MM.1S (cell line): ENCODE measurements around the gene SPHK2.

Experiments used
- DNase-seq: peaks from one replicate; pipeline ENCODE4 v3.0.0-alpha.2; 2015
- H2AFZ ChIP-seq: fragments of 300-600 bp; sonication (generic); 2 replicates; pipeline ENCODE4 v1.6.0; 2016; ENCODE audit warnings: antibody characterized with exemption, low read length
- H3F3A ChIP-seq: fragments of 300-600 bp; sonication (generic); 2 replicates; pipeline ENCODE4 v1.6.1; 2016; ENCODE audit warnings: mild to moderate bottlenecking, antibody characterized with exemption, low read length, moderate library complexity, mixed read lengths; ENCODE audit not compliant: insufficient read depth
- H3K27ac ChIP-seq: fragments of 300-600 bp; sonication (generic); 2 replicates; pipeline ENCODE4 v1.5.1; 2016; ENCODE audit warnings: mild to moderate bottlenecking, low read length
- H3K27me3 ChIP-seq: fragments of 300-600 bp; sonication (generic); replicated peaks from 2 replicates; pipeline ENCODE4 v1.6.0; 2016; ENCODE audit warnings: low read length; ENCODE audit not compliant: insufficient read depth
- H3K36me3 ChIP-seq: fragments of 300-600 bp; sonication (generic); replicated peaks from 2 replicates; pipeline ENCODE4 v1.6.1; 2016; ENCODE audit warnings: mild to moderate bottlenecking, low read length, mixed read lengths; ENCODE audit not compliant: insufficient read depth
- H3K4me1 ChIP-seq: fragments of 300-600 bp; sonication (generic); 2 replicates; pipeline ENCODE4 v1.6.1; 2016; ENCODE audit warnings: low read length, mixed read lengths
- H3K4me2 ChIP-seq: fragments of 300-600 bp; sonication (generic); 2 replicates; pipeline ENCODE4 v1.6.0; 2016; ENCODE audit warnings: low read depth, low read length
- H3K4me3 ChIP-seq: fragments of 300-600 bp; sonication (generic); 2 replicates; pipeline ENCODE4 v1.5.1; 2016; ENCODE audit warnings: low read length, mixed read lengths
- H3K79me2 ChIP-seq: fragments of 300-600 bp; sonication (generic); 2 replicates; pipeline ENCODE4 v1.6.1; 2016; ENCODE audit warnings: mixed run types, low read length, mixed read lengths
- H3K9ac ChIP-seq: fragments of 300-600 bp; sonication (generic); 2 replicates; pipeline ENCODE4 v1.6.1; 2016; ENCODE audit warnings: low read length, mixed read lengths
- H3K9me2 ChIP-seq: fragments of 300-600 bp; sonication (generic); replicated peaks from 2 replicates; pipeline ENCODE4 v1.6.1; 2016; ENCODE audit warnings: mild to moderate bottlenecking, low read length, mixed read lengths; ENCODE audit not compliant: insufficient read depth
- H3K9me3 ChIP-seq: fragments of 300-600 bp; sonication (generic); replicated peaks from 2 replicates; pipeline ENCODE4 v1.6.1; 2016; ENCODE audit warnings: mild to moderate bottlenecking, low read length, mixed read lengths; ENCODE audit not compliant: insufficient read depth
- H4K20me1 ChIP-seq: fragments of 300-600 bp; sonication (generic); 2 replicates; pipeline ENCODE4 v1.6.1; 2016; ENCODE audit warnings: mild to moderate bottlenecking, low read length, moderate library complexity, mixed read lengths; ENCODE audit not compliant: insufficient read depth
- CTCF ChIP-seq: fragments of 300-600 bp; sonication (generic); IDR thresholded peaks from 2 replicates; pipeline ENCODE4 v1.5.1; 2016; ENCODE audit warnings: antibody characterized with exemption, low read length, mixed read lengths
- EZH2 ChIP-seq: fragments of 300-600 bp; sonication (generic); optimal IDR thresholded peaks from 2 replicates; pipeline ENCODE3; 2017; ENCODE audit warnings: low read depth, mild to moderate bottlenecking, antibody characterized with exemption, low read length, mixed read lengths
- EZH2phosphoT487 ChIP-seq: fragments of 300-600 bp; sonication (generic); IDR thresholded peaks from 2 replicates; pipeline ENCODE4 v1.6.1; 2018; ENCODE audit warnings: antibody characterized with exemption, low read length

Gene SPHK2

GRCh38 chr19:48596237-48596636 lies 23.1 kb upstream of the SPHK2 start:
- Histone ChIP-seq H3K27me3 (peaks cover 84% of the 10 kb centered on the region), H3K36me3 (no peaks in the 10 kb centered on the region), H3K4me1 (no peaks in the 10 kb centered on the region), H3K4me2 (no peak overlapping the region), H3K9me2 (no peaks in the 10 kb centered on the region), H3K9me3 (no peaks in the 10 kb centered on the region), H3K79me2 (no peaks in the 10 kb centered on the region), H3K4me3 (no peak overlapping the region), H3F3A (no peaks in the 10 kb centered on the region), H2AFZ (no peak overlapping the region), H3K9ac (no peak overlapping the region), H4K20me1 (no peaks in the 10 kb centered on the region), H3K27ac (no peak overlapping the region)
- TF ChIP-seq EZH2: no peak
- TF ChIP-seq EZH2phosphoT487: no peak
- TF ChIP-seq CTCF: no peak
- DNase-seq: no peak

GRCh38 chr19:48596679-48597465 lies 22.4 kb upstream of the SPHK2 start:
- Histone ChIP-seq H3K27me3 (peaks cover 83% of the 10 kb centered on the region), H3K4me1 (no peaks in the 10 kb centered on the region), H3K79me2 (no peaks in the 10 kb centered on the region), H3K9me3 (no peaks in the 10 kb centered on the region), H2AFZ (no peak overlapping the region), H4K20me1 (no peaks in the 10 kb centered on the region), H3K4me2 (no peak overlapping the region), H3K36me3 (no peaks in the 10 kb centered on the region), H3K27ac (no peak overlapping the region), H3F3A (no peaks in the 10 kb centered on the region), H3K9me2 (no peaks in the 10 kb centered on the region), H3K4me3 (no peak overlapping the region), H3K9ac (no peak overlapping the region)
- DNase-seq: no peak
- TF ChIP-seq EZH2 (no peak), EZH2phosphoT487 (no peak), CTCF (no peak)

GRCh38 chr19:48598996-48599700 lies 20.2 kb upstream of the SPHK2 start:
- DNase-seq: no peak
- Histone ChIP-seq H3K79me2 (no peaks in the 10 kb centered on the region), H3K9me2 (no peaks in the 10 kb centered on the region), H3K4me3 (no peak overlapping the region), H3F3A (no peaks in the 10 kb centered on the region), H3K4me2 (no peak overlapping the region), H3K27me3 (peaks cover 87% of the 10 kb centered on the region), H3K9ac (no peak overlapping the region), H2AFZ (no peak overlapping the region), H4K20me1 (no peaks in the 10 kb centered on the region), H3K27ac (no peak overlapping the region), H3K9me3 (no peaks in the 10 kb centered on the region), H3K4me1 (no peaks in the 10 kb centered on the region), H3K36me3 (no peaks in the 10 kb centered on the region)
- TF ChIP-seq EZH2: no peak
- no peak for TF ChIP-seq CTCF
- TF ChIP-seq EZH2phosphoT487: no peak
